ENCODE results near the gene FCRL4. TPM values are rescaled to one million over a fixed set of nuclear protein-coding genes. Genes with fewer than 3 reads are reported as not detected.

Gene FCRL4
- total RNA-seq, 4 donors from 2014 or later = 2.5 TPM; not detected in 3

- no peaks in the 10 kb centered on the region for H3K9me3 ChIP-seq
- no peak overlapping the region for H3K27ac ChIP-seq
- H3K4me1 ChIP-seq = no peaks in the 10 kb centered on the region
- H3K27me3 ChIP-seq = no peaks in the 10 kb centered on the region
- H3K36me3 ChIP-seq = no peaks in the 10 kb centered on the region
- H3K4me3 ChIP-seq = no peak overlapping the region
- DNase-seq = peak in 2 of 3 donors; percentile 81
- TF ChIP-seq POLR2A (IDR thresholded peaks at IDR 0.05) = no peak
- TF ChIP-seq CTCF (IDR thresholded peaks at IDR 0.05) = peak; percentile 19 to 52 (median 23)
Measured at GRCh38 chr1:157626099-157626498, 28.2 kb upstream of the FCRL4 start.

GRCh38 chr1:157624471-157624870, 26.6 kb upstream of the FCRL4 start:
- Histone ChIP-seq H3K27me3 (no peaks in the 10 kb centered on the region), H3K9me3 (no peaks in the 10 kb centered on the region), H3K27ac (no peak overlapping the region), H3K4me3 (no peak overlapping the region), H3K4me1 (no peaks in the 10 kb centered on the region), H3K36me3 (no peaks in the 10 kb centered on the region)
- TF ChIP-seq POLR2A (IDR thresholded peaks at IDR 0.05) (no peak), CTCF (IDR thresholded peaks at IDR 0.05) (no peak)
- no peak for DNase-seq

- Histone ChIP-seq H3K36me3 (no peaks in the 10 kb centered on the region), H3K27ac (no peak overlapping the region), H3K27me3 (no peaks in the 10 kb centered on the region), H3K9me3 (no peaks in the 10 kb centered on the region), H3K4me1 (no peaks in the 10 kb centered on the region), H3K4me3 (no peak overlapping the region)
- TF ChIP-seq CTCF (IDR thresholded peaks at IDR 0.05) = no peak
- no peak for TF ChIP-seq POLR2A (IDR thresholded peaks at IDR 0.05)
- DNase-seq = no peak
Measured at GRCh38 chr1:157622471-157622870, 24.6 kb upstream of the FCRL4 start.

- TF ChIP-seq POLR2A (IDR thresholded peaks at IDR 0.05) (no peak), CTCF (IDR thresholded peaks at IDR 0.05) (no peak)
- Histone ChIP-seq H3K27me3 (no peaks in the 10 kb centered on the region), H3K27ac (no peak overlapping the region), H3K9me3 (no peaks in the 10 kb centered on the region), H3K4me3 (no peak overlapping the region), H3K4me1 (no peaks in the 10 kb centered on the region), H3K36me3 (no peaks in the 10 kb centered on the region)
- DNase-seq = no peak
Measured at GRCh38 chr1:157618190-157618589, 20.3 kb upstream of the FCRL4 start.

GRCh38 chr1:157600236-157600635, 2.4 kb upstream of the FCRL4 start:
- H3K36me3 ChIP-seq = no peaks in the 10 kb centered on the region

More at GRCh38 chr1:157600236-157600635, 2.4 kb upstream of the FCRL4 start:
- H3K27ac ChIP-seq = no peak overlapping the region
- H3K4me1 ChIP-seq = peaks cover 0 to 10% (median 0%) of the 10 kb centered on the region in 4 donors
- no peaks in the 10 kb centered on the region for H3K9me3 ChIP-seq
- DNase-seq = no peak
- H3K27me3 ChIP-seq = no peaks in the 10 kb centered on the region
- H3K4me3 ChIP-seq = no peak overlapping the region
- TF ChIP-seq CTCF (IDR thresholded peaks at IDR 0.05) = no peak
- no peak for TF ChIP-seq POLR2A (IDR thresholded peaks at IDR 0.05)

Measured in Peyer's patch (tissue), 4 donors.